Sigmoid colon (tissue), 4 donors: ENCODE results near the gene CTDSPL2.

ENCODE experiments used
- POLR2A ChIP-seq, 2 donors: fragments of 450-650 bp; IDR thresholded peaks; one replicate each; pipeline ENCODE4 v1.6.1; 2016; ENCODE audit warnings: antibody characterized with exemption in 2 of 2, mild to moderate bottlenecking in 2 of 2, moderate library complexity in 2 of 2
- POLR2AphosphoS5 ChIP-seq, 4 donors: sonication (generic); formaldehyde crosslinking; IDR thresholded peaks; one replicate each; pipeline ENCODE4 v1.6.1; 2017; ENCODE audit warnings: antibody characterized with exemption in 4 of 4
- TF ChIP-seq, protein P1 (sequence below), 4 experiments: fragments of 450-650 bp in 3 of 4; fragments of 200-600 bp in 1 of 4; IDR thresholded peaks; one replicate each; pipeline ENCODE4 v1.5.1; 2016 to 2019; ENCODE audit warnings: antibody characterized with exemption in 4 of 4, mild to moderate bottlenecking in 3 of 4, moderate library complexity in 2 of 4

DNA sequence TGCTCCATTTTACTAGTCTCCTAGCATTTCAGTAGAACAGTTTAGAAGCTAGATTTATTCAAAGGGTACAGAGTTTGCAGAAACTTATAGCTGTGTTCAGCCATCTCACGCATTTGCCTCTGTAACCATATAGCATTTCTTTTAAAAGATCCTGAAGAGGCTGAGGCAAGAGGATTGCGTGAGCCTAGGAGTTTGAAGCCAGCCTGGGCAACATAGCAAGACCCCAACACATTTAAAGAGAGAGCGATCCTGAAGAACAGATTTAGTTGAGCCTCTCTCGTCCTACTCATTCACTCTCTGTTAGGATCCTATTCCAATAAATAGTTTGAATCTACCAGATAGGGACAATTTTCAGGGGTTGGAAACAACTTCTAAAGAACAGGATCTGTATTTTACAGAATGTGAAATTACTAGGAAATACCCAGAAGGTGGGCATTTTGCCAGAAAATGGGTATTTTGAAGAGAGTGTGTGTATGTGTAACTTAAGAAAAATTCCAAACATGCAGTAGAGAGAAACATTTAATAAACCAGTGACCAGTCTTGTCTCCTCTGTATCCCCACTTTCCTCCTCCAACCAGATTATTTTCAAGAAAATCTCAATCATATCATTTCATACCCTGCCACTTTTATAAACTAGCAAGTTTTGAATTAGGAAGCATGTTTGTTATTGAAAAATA, 114.0 kb downstream of the CTDSPL2 start:
- TF ChIP-seq, protein P1, sequence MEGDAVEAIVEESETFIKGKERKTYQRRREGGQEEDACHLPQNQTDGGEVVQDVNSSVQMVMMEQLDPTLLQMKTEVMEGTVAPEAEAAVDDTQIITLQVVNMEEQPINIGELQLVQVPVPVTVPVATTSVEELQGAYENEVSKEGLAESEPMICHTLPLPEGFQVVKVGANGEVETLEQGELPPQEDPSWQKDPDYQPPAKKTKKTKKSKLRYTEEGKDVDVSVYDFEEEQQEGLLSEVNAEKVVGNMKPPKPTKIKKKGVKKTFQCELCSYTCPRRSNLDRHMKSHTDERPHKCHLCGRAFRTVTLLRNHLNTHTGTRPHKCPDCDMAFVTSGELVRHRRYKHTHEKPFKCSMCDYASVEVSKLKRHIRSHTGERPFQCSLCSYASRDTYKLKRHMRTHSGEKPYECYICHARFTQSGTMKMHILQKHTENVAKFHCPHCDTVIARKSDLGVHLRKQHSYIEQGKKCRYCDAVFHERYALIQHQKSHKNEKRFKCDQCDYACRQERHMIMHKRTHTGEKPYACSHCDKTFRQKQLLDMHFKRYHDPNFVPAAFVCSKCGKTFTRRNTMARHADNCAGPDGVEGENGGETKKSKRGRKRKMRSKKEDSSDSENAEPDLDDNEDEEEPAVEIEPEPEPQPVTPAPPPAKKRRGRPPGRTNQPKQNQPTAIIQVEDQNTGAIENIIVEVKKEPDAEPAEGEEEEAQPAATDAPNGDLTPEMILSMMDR (IDR thresholded peaks at IDR 0.05), result no peak
- TF ChIP-seq POLR2A (IDR thresholded peaks at IDR 0.05) (no peak), POLR2AphosphoS5 (IDR thresholded peaks at IDR 0.05) (no peak)
